Stomach (tissue), 9 donors: Measurements from ENCODE around the gene MYL3. TPM values are rescaled to one million over a fixed set of nuclear protein-coding genes. Genes with fewer than 3 reads are reported as not detected.

ENCODE experiments used
- DNase-seq, 2 donors: peaks; one replicate each; pipeline versions ENCODE4 v3.0.0 to v3.0.0-alpha.2; 2013 to 2019
- H3K27ac ChIP-seq, 5 donors: fragments of 200-600 bp in 4 of 5; sonication (generic) in 4 of 5; one replicate each; pipeline ENCODE4 v1.5.1; 2013 to 2019; ENCODE audit warnings: mild to moderate bottlenecking in 1 of 5, moderate library complexity in 1 of 5
- H3K27me3 ChIP-seq, 3 donors: fragments of 200-600 bp; sonication (generic); one replicate each; pipeline ENCODE4 v1.5.1; 2017 to 2019; ENCODE audit warnings: mixed run types in 1 of 3
- H3K36me3 ChIP-seq, 4 donors: fragments of 200-600 bp; sonication (generic); 1 replicate in 3 of 4; 2 replicates in 1 of 4; pipeline ENCODE4 v1.5.1; 2016 to 2019
- H3K4me1 ChIP-seq, 4 donors: fragments of 200-600 bp; sonication (generic); one replicate each; pipeline ENCODE4 v1.5.1; 2016 to 2019
- H3K4me3 ChIP-seq, 4 donors: fragments of 200-600 bp; sonication (generic) in 3 of 4; one replicate each; pipeline ENCODE4 v1.5.1; 2016 to 2019; ENCODE audit warnings: mild to moderate bottlenecking in 1 of 4
- H3K9me3 ChIP-seq, 4 donors: fragments of 200-600 bp; sonication (generic); one replicate each; pipeline ENCODE4 v1.5.1; 2016 to 2019
- EP300 ChIP-seq: sonication (generic); formaldehyde crosslinking; IDR thresholded peaks from one replicate; pipeline ENCODE4 v1.6.1; 2017; ENCODE audit warnings: antibody characterized with exemption
- POLR2A ChIP-seq, 4 donors: fragments of 450-650 bp; IDR thresholded peaks; one replicate each; pipeline ENCODE4 v1.6.1; 2016; ENCODE audit warnings: antibody characterized with exemption in 4 of 4, control low read depth in 2 of 4, mild to moderate bottlenecking in 1 of 4, moderate library complexity in 1 of 4
- POLR2AphosphoS5 ChIP-seq, 3 donors: sonication (generic); formaldehyde crosslinking; IDR thresholded peaks; one replicate each; pipeline ENCODE4 v1.6.1; 2016; ENCODE audit warnings: antibody characterized with exemption in 3 of 3
- WGBS, 5 donors: extraction: QIAGEN DNeasy Blood & Tissue Kit in 3 of 5; methylation state at CpG; one replicate each; pipeline versions ENCODE4 v1.1.5 to v1.1.7; 2013 to 2018; 5-methylcytosine and 5-hydroxymethylcytosine counted together
- intact Hi-C: fragments of 100-400 bp; cut with DNase I; formaldehyde crosslinking; loops from one replicate; pipeline ENCODE4 v1.15.1; 2023; ENCODE audit warnings: low total_unique reads
- polyA plus RNA-seq, 3 donors: library from polyadenylated mRNA; stranded (reverse); fragments of 200-250 nt; gene quantifications; one replicate each; pipeline ENCODE4 v1.2.3, GENCODE V29; 2013
- total RNA-seq, 5 donors: library from RNA; depleted of rRNA; stranded (reverse); fragments of >200 nt; gene quantifications; one replicate each; pipeline versions ENCODE4 v1.1.0 to v1.2.3, GENCODE V29; 2014 to 2016
- TF ChIP-seq, protein P1 (sequence below), 7 experiments: fragments of 450-650 bp in 4 of 7; fragments of 200-600 bp in 3 of 7; sonication (generic) in 3 of 7; IDR thresholded peaks; one replicate each; pipeline ENCODE4 v1.5.1; 2016 to 2019; ENCODE audit warnings: antibody characterized with exemption in 7 of 7, control low read depth in 2 of 7, mild to moderate bottlenecking in 1 of 7
- donor health status: healthy with polysubstance abuse.
- donor health status: Bipolar disorder and iron deficiency.
- donor health status: healthy.

Gene MYL3
- total and polyA plus RNA-seq, 8 donors = 1.5 to 11.5 (median 5.0) TPM; not detected in 4

DNA sequence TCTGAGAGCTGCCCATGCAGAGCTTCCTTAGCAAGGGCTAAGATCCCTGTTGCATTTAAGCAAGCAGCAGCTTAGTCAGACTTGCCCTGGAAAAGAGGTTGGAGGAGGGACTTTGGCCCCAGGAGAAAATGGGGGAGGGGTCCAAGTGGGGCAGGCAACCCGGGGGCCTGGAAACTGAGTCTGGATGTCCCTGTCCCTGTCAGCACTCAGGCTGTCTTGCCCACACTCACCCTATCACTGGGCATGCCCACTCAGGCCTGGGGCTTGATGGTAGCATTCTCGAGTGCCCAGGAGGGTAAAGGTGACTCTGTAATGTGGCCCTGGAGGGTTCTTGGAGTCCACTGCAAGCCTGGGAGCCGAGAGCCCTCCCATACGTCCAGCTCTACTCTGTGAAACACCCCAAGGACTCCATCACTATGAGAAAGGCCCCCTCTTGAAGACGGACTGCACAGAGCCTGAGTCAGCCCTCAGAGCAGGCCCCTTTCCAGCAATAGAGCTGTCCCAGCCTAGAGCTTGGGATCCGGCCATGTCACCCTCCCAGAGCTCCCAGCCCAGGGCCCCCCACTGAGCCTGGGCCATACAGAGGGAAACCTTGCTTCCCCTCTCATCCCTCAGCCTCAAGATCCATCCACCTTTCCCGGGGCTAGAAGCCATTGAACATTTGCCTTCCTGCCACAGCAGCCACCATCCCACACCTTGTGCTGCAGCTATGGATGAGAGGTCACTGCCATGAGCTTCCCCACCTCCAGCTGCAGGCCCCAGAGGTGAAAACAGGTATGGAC lies 13.4 kb downstream of the MYL3 start:
- WGBS, 5 donors = 69 to 86% (median 78%) methylated on average over 5 to 7 of the region's 7 CpGs
- Histone ChIP-seq H3K4me3 (no peak overlapping the region), H3K36me3 (no peaks in the 10 kb centered on the region), H3K27ac (no peak overlapping the region), H3K9me3 (no peaks in the 10 kb centered on the region), H3K4me1 (peaks cover 17 to 22% (median 20%) of the 10 kb centered on the region in 4 donors), H3K27me3 (no peaks in the 10 kb centered on the region)
- intact Hi-C loops = no loop called here
- TF ChIP-seq EP300 (no peak), POLR2A (IDR thresholded peaks at IDR 0.05) (no peak), POLR2AphosphoS5 (IDR thresholded peaks at IDR 0.05) (no peak)
- TF ChIP-seq, protein P1, sequence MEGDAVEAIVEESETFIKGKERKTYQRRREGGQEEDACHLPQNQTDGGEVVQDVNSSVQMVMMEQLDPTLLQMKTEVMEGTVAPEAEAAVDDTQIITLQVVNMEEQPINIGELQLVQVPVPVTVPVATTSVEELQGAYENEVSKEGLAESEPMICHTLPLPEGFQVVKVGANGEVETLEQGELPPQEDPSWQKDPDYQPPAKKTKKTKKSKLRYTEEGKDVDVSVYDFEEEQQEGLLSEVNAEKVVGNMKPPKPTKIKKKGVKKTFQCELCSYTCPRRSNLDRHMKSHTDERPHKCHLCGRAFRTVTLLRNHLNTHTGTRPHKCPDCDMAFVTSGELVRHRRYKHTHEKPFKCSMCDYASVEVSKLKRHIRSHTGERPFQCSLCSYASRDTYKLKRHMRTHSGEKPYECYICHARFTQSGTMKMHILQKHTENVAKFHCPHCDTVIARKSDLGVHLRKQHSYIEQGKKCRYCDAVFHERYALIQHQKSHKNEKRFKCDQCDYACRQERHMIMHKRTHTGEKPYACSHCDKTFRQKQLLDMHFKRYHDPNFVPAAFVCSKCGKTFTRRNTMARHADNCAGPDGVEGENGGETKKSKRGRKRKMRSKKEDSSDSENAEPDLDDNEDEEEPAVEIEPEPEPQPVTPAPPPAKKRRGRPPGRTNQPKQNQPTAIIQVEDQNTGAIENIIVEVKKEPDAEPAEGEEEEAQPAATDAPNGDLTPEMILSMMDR (IDR thresholded peaks at IDR 0.05) = no peak
- peak in 1 of 2 donors; percentile 17 for DNase-seq

DNA sequence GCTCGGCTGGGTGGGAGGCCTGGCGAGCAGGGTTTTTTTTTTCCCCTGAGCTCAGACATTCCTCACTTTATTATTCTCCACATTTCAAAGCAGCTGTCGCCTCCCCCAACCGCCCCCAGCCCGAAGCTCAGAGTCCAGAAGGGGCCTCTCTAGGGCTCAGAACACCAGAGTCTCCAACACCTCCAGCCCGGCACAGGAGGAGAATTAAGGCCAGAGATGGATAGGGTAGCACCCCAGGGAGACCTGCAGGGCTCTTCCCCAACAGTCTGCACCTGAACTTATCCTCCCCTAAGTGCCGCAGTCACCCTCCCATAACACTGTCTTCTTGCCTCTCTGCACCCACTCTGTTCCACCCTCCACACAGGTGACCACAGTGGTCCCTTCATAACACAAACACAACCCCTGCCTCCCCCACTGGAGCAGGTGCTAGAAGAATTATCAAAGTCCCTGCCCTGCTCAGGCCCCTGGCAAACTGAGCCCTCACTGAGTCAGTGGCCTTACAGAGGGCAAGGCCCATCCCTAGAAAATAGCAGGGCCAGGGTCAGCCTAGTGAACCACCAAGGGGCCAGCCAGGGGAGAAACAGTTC lies 14.1 kb downstream of the MYL3 start:
- Histone ChIP-seq H3K36me3 (no peaks in the 10 kb centered on the region), H3K9me3 (no peaks in the 10 kb centered on the region), H3K4me1 (peaks cover 18 to 25% (median 22%) of the 10 kb centered on the region in 4 donors), H3K4me3 (no peak overlapping the region), H3K27ac (no peak overlapping the region), H3K27me3 (no peaks in the 10 kb centered on the region)
- TF ChIP-seq POLR2AphosphoS5 (IDR thresholded peaks at IDR 0.05) (no peak), EP300 (no peak), POLR2A (IDR thresholded peaks at IDR 0.05) (no peak)
- TF ChIP-seq, protein P1 (IDR thresholded peaks at IDR 0.05) = no peak
- 79 to 89% (median 86%) methylated on average over 7 of the region's 7 CpGs for WGBS, 5 donors
- peak in 1 of 2 donors; percentile 11 for DNase-seq
- intact Hi-C loops = no loop called here

- peak in 1 of 2 donors; percentile 24 for DNase-seq
Observed at GRCh38 chr3:46848271-46849044, 14.8 kb downstream of the MYL3 start.

More at GRCh38 chr3:46848271-46849044, 14.8 kb downstream of the MYL3 start:
- Histone ChIP-seq H3K9me3 (no peaks in the 10 kb centered on the region), H3K4me3 (no peak overlapping the region), H3K27me3 (no peaks in the 10 kb centered on the region), H3K27ac (no peak overlapping the region), H3K4me1 (peaks cover 18 to 25% (median 22%) of the 10 kb centered on the region in 4 donors), H3K36me3 (no peaks in the 10 kb centered on the region)
- TF ChIP-seq POLR2AphosphoS5 (IDR thresholded peaks at IDR 0.05) = no peak
- TF ChIP-seq EP300 = no peak
- TF ChIP-seq POLR2A (IDR thresholded peaks at IDR 0.05) = no peak
- TF ChIP-seq, protein P1 (IDR thresholded peaks at IDR 0.05) = no peak
- intact Hi-C loops = no loop called here
- 63 to 76% (median 70%) methylated on average over 12 of the region's 12 CpGs for WGBS, 5 donors
